H1 (cell line): ENCODE measurements around the gene ATAD5. TPM values are rescaled to one million over a fixed set of nuclear protein-coding genes. Genes with fewer than 3 reads are reported as not detected.

Source experiments
- BRCA1 ChIP-seq: IDR thresholded peaks from 2 replicates; pipeline ENCODE4 v1.6.1; 2012; ENCODE audit warnings: low read depth, low read length, improper control_type of control experiment
- CHD2 ChIP-seq: IDR thresholded peaks from 2 replicates; pipeline ENCODE4 v1.6.1; 2012; ENCODE audit warnings: low read length, improper control_type of control experiment
- CREB1 ChIP-seq: IDR thresholded peaks from 2 replicates; pipeline ENCODE4 v1.6.1; 2012; ENCODE audit warnings: inconsistent platforms
- polyA plus RNA-seq, 7 experiments: library from polyadenylated mRNA; depleted of rRNA in 3 of 7; stranded (reverse) in 5 of 7; unstranded in 2 of 7; fragments of >200 nt in 5 of 7; fragments of 200-250 nt in 2 of 7; gene quantifications; 1 replicate in 5 of 7; 2 replicates in 1 of 7; 4 replicates in 1 of 7; pipeline versions ENCODE4 v1.2.1 to v1.2.3, GENCODE V29; 2011 to 2013; ENCODE audit warnings: missing spikeins in 2 of 7, mixed read lengths in 2 of 7
- small RNA-seq: library from polyadenylated mRNA; stranded (forward); fragments of <200 nt; extraction: miRNeasy Mini kit (QIAGEN cat#:217004); gene quantifications from one replicate; pipeline ENCODE3, GENCODE V24; 2013; ENCODE audit not compliant: insufficient read depth
- total RNA-seq: library from RNA; stranded (reverse); fragmentation: NEBNext Ultra II Directional; extraction: Animal tissue kit (Norgen Biotek cat#: 25700); gene quantifications from 2 replicates; pipeline ENCODE4 v1.2.1, GENCODE V29; 2021

The ATAD5 gene
- total and polyA plus RNA-seq, 2 of the 8 experiments (the other 6 are each of a cell fraction or from before 2014, with no cell fraction given), result 3.5 to 30.0 TPM

GRCh38 chr17:30942308-30943079 is 110.7 kb downstream of the ATAD5 start (continued):
- TF ChIP-seq BRCA1, result no peak
- no peak for TF ChIP-seq CHD2
- TF ChIP-seq CREB1, result no peak

Small RNAs within 50 kb of the gene (small RNA-seq; reads per million reads assigned to genes)
- not detected for gene RNU6-298P

Other genes with a start within 250 kb of the ATAD5 start
- gene CRLF3, start 7.3 kb upstream of the ATAD5 start, total RNA-seq, result 21.0 and 22.7 TPM in 2 replicates
- gene CRLF3, start 7.3 kb upstream of the ATAD5 start, polyA plus RNA-seq (2011; rRNA removed), result 8.7 and 12.7 TPM in 2 replicates
- 9.9 and 10.9 TPM in 2 replicates for gene TEFM, start 74.3 kb downstream of the ATAD5 start, total RNA-seq
- gene TEFM, start 74.3 kb downstream of the ATAD5 start, polyA plus RNA-seq (2011; rRNA removed), result 2.9 and 6.1 TPM in 2 replicates
- gene ADAP2, start 90.0 kb downstream of the ATAD5 start, total RNA-seq, result 0.76 and 1.1 TPM in 2 replicates
- 0.71 and 1.1 TPM in 2 replicates for gene ADAP2, start 90.0 kb downstream of the ATAD5 start, polyA plus RNA-seq (2011; rRNA removed)
- 9.0 and 10.3 TPM in 2 replicates for gene RNF135, start 139.1 kb downstream of the ATAD5 start, total RNA-seq
- 7.7 and 8.8 TPM in 2 replicates for gene RNF135, start 139.1 kb downstream of the ATAD5 start, polyA plus RNA-seq (2011; rRNA removed)